Measurements from ENCODE around the gene EIF1AY.
"Not testable (repeated sequence)": the region's sequence is repeated elsewhere in the genome, so short reads cannot be mapped to it uniquely, and the experiment has no call there.

Gene EIF1AY, protein sequence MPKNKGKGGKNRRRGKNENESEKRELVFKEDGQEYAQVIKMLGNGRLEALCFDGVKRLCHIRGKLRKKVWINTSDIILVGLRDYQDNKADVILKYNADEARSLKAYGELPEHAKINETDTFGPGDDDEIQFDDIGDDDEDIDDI

DNA sequence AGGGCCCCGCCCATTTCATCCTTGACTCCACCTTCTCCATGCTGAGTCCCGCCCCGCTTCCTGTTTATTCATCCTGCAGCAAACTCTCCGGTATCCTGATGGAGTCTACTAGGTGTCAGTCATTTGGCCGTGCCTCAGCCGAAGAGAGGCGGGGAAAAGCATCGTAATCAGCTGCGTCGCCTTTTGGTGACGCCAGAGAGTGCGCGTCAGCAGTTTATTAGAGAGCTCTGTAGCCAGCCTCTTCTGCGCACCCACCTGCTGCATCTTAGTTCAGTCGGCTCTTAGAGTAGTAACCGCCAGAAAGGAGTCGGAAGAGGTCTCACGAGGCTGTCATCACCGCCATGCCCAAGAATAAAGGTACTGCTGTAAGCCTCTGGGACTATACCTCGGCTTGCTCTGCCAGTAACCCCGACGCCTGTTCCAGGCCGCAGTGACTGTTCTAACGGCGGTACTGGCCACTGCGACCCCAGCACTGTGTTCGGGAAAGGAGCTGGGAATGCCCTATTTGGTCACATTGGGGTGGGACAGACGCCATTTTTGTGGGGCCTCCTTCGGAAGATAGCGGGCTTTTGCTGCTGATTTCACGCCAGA lies at the start of gene EIF1AY:
Gene EIF1AY (plus strand): TSS at position 246 of the 591 bp plus-strand sequence. CDS start 96 bp downstream, at position 342.
- DNase-seq: peak; percentile 91

DNA sequence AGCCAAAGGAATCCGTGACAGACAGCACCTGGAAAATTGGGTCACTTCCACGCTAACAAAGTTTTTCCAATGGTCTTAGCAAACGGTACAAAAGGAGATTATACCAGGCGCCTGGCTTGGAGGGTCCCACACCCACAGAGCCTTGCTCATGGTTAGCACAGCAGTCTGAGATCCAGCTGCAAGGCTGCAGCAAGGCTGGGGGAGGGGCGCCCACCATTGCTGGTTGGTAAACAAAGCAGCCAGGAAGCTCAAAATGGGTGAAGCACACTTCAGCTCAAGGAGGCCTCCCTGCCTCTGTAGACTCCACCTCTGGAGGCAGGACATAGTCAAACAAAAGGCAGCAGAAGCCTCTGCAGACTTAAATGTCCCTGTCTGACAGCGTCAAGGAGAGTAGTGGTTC lies 47.1 kb upstream of the EIF1AY start:
- no peak for DNase-seq

DNA sequence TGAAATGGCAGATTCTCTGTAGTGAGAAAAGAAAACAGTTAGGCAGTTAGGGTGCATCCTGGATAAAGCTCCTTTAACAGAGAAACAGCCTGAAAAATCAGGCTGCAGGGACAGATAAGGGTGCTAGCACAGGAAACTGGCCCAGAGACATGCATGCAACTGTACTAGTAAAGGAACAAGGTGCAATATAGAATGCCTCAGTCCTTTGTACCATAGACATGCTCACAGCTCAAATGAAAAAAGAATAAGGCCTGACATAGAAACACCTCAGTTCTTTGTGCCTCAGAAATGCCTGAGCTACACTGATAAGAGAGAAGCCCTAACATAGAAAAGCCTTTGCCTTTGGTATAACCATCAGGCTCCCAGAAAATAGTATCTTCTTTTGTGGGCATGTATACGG lies 37.4 kb upstream of the EIF1AY start:
- no peak for DNase-seq

DNA sequence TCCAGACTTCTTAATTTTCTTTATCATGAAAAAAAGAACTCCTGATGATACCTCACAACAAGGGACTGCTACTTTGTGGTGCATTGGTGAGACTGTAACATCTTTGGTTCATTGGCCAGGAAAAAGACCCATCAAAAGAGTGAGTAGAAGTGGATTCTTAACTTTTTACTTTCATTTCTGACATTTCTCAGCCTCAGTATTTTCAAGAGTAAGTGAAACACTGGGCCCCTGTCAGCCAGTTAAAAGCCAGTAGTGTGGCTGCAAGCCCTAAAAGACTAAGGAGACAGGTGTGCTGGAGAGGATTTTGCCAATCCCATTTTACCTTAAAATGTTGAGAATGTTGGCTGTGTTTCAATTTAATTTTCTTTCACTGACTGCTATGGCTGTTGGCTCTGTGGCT lies 36.6 kb upstream of the EIF1AY start:
- no peak for DNase-seq

DNA sequence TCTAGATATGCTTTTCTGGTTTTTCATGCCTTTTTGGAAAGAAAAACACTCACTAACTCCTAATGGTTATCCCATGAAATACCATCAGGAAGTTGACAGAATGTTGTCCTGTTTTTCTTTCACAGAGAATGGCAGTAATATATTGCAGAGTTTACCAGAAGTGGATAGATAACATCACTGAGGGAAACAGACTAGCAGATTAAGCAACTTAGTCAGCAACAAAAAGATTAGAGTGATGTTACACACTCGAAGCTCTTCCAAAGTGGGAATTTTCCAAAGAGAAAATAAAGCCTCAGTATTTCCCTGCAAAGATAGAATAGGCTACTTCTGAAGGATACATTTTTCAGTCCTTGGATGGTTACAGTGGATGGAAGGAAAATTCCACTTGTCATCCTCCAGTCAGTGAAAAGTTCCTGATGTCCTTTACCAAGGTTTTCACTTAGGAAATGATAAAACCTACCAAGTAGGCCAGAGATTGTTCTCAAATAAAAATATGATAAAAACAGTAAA lies 31.1 kb upstream of the EIF1AY start:
- no peak for DNase-seq

DNA sequence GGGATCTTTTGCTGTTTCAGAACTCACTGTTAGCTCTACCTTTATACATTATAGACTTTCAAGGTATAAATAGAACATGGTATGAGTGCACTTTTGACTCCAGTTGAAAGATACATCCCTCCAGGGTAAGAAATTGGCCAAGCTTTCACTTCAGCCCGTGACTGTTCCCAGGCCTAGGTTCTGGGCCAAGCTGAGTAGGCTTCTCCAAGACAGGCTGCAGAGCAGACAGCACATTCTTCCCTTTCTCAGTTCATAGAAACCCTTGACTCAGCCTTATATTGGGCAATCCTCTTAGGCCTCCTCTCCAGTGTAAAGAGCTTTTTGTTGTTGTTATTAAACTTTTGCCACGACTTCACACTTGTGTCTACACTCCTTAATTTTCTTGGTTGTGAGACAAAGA lies 29.5 kb upstream of the EIF1AY start:
- no peak for DNase-seq

DNA sequence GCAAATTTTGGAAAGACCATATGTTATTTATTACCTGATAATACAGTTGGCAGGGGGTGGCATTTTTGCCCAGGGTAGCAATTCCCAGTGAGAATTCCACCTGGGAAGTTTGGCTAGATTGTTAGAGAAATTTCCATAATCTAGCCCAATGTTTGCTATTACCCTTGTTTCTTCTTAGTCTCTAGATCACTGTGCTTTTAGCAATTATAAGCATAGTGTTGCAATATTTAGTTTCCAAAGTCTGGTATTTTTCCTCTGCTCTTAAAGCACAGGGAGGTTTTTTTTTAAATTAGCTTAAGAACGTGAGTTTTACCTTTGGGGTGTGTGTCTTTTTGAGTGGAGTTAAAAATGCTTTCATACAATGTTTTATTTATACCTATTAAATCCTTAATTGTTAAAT lies 26.3 kb upstream of the EIF1AY start:
- no peak for DNase-seq

DNA sequence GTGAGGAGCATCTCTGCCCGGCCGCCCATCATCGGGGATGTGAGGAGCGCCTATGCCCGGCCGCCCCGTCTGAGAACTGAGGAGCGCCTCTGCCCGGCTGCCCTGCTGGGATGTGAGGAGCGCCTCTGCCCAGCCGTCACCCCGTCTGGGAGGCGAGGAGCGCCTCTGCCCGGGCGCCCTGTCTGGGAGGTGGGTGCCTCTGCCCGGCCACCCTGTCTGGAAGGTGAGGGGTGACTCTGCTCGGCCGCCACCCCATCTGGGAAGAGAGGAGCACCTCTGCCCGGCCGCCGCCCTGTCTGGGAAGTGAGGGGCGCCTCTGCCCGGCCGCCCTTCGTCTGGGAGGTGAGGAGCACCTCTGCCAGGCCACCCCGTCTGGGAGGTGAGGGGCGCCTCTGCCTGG lies 23.7 kb upstream of the EIF1AY start:
- DNase-seq: no peak

DNA sequence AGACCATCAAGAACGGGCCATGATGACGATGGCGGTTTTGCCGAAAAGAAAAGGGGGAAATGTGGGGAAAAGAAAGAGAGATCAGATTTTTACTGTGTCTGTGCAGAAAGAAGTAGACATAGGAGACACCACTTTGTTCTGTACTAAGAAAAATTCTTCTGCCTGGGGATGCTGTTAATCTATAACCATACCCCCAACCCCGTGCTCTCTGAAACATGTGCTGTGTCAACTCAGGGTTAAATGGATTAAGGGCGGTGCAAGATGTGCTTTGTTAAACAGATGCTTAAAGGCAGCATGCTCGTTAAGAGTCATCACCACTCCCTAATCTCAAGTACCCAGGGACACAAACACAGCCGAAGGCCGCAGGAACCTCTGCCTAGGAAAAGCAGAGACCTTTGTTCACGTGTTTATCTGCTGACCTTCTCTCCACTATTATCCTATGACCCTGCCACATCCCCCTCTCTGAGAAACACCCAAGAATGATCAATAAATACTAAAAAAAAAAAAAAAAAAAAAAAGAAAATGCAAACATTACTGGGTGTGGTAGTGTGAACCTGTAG lies 22.7 kb upstream of the EIF1AY start:
- not testable (repeated sequence) for DNase-seq

DNA sequence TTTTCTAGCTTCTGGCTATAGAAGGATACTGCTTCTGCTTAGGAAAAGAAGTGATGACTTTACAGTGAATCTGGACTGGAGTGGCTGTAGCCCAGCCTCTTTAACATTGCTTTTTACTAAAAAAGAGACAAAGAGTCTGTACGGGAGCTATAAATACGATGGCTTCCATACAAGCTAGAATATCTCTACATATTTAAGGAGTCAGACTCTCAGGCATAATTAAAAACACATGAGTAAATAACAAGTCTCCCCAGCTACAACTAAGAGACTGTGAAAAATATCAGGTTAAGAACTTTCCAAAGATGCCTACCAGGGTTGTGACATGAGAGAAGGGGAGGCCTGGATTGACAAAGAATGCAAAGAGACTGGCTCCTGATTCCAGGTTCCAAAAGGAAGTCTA lies 19.8 kb upstream of the EIF1AY start:
- DNase-seq: no peak

DNA sequence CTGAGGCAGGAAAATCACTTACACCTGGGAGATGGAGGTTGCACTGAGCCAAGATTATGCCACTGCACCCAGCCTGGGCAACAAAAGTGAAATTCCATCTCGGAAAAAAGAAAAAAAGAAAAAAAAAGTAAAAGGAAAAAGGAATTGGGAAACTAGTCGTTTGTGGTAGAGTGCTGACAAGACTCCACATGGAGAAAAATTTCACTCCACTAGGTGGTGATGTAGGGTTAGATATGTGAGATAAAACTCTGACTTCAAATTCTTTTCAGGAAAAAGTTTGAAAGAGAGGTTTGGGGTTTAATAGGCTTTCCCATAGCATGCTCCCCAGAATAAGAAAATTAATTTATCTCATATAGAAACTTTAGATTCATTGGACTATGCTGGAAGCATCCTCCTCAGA lies 16.9 kb upstream of the EIF1AY start:
- DNase-seq: no peak

DNA sequence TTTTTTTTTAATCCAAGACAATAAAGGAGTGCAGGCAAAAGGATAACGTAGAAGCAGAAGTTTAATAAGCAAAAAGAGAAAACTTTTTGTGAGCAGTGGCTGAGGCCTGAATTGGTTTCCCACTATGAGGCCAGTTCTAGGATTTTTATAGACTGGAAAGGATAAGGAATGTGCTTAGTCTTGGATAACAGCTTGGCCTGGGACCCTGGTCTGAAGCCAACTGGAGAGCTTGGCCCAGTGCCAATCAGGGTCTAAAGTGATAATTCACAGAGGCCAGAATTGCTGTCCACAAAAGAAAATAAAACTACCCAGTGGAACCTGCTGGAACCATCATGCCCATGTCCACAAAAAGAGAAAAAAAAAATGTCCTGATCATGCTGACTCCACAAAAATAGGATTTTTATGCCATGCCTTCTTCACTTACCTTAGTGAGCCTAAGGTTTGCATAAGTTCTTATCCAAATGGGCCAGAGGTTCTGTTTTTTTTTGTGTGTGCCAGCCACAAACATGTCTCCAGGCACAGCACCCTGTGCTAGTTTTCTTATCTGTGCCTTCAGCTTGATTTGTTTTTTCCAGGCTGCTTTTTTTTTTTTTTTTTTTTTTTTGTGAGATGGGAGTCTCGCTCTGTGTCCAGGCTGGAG lies 15.6 kb upstream of the EIF1AY start:
- peak; percentile 54 for DNase-seq

DNA sequence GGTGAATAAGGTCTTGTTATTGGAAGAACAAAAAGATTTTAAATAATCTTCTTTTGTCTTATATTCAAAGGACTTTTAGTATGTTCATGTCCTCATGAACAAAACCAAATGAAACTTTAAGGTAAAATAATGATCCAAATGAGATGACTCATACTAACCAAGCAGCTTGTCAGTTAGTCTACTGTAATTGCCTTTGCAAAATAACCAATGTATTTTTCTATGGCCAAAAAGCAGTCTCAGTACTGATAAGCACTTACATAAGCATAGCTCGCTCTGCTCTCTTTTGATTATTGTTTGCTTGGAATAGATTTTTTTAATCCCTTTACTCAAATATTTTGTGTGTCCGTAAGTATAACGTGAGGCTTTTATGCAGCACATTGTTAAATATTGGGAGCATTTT lies 4.3 kb upstream of the EIF1AY start:
- no peak for DNase-seq

DNA sequence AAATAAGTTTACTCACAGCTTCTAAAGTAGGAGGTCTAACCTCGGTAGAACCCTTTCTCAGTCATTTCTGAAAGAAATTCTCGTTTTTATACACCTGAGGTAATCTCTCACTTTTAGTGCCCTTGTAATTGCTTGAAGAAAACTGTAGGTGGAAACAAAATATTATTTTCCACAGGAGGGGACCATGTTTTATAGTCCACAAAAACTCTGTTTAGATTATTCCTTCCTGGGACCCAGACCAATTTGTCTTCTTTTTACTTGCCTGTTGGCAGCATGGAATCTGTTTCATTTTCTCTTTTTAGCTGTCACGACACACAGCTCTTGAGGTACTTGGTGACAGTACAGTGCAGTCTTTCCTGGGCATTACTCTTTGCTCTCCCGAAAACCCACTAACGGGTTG lies 930 bp downstream of the EIF1AY start:
- no peak for DNase-seq

DNA sequence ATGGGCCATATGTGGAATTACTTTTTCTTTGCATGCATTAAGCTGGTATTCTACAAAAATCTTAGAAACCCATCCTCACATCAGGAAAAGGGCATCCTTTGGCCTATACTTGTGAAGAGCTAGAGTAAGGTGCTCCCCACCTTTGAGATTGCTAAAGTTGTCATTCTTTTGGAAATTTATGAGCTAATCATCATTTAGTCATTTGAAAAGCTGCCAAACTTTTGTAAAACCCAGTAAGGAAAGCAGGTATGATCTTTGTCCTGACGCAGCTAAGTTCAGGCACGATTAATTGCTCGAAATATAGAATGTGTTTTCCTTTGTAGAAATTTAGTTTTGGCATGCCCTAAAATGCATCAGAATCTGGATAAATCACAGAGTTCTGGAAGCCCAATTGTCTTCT lies 2.6 kb downstream of the EIF1AY start:
- DNase-seq: no peak

DNA sequence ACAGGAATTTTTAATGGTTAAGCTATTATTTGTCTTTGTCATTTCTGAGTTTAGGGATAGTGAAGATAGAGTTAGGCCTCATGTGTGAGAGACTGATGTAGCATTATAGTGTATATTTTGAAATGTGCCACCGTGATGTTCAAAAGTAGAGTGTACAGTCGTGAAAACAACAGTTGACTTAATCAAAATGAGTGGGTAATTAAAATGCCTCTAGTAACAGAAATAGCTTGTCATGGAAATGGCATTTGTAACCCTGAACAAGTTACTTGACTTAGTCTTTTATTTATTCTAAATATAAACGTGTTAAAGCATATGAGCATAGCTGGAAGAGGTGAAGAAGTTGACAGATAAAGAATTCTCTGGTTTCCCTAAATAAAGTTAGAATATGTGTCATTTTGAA lies 6.1 kb downstream of the EIF1AY start:
- no peak for DNase-seq

DNA sequence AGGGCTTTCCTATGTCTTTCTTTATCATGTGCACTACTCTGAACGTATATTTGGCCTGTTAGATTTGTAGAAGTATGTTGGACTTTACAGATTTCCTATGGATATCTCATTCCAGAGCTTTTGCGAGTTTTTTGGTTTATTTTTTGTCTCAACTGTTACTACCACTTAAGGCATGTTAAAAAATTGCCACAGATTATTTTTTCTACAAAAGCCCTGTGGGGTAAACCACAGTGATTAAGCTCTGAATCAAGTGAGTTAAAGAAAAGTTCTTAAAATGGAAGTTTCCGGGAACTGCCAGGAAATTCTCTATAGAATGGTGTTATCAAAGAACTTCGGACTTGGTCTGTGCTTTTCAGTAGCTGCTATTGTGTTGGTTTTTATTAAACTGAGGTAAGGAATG lies 10.6 kb downstream of the EIF1AY start:
- DNase-seq: no peak

Data from right forelimb (tissue), 1 donor.